Measurements from ENCODE around the gene POU2AF1. TPM values are rescaled to one million over a fixed set of nuclear protein-coding genes. Genes with fewer than 3 reads are reported as not detected.

POU2AF1 gene
- total and polyA plus RNA-seq, 2 experiments from 2014 or later, result not detected

- Histone ChIP-seq H3K4me1 (ENCODE audit: insufficient read depth) (no peaks in the 10 kb centered on the region), H3K4me2 (no peak overlapping the region), H3K4me3 (no peak overlapping the region), H3K36me3 (ENCODE audit: insufficient read depth) (no peaks in the 10 kb centered on the region), H3F3A (replicated peaks; ENCODE audit: low read depth) (no peaks in the 10 kb centered on the region), H3K9me2 (ENCODE audit: insufficient read depth) (peaks cover 12% of the 10 kb centered on the region; the same call in 1 of the 2 replicates), H3K27me3 (ENCODE audit: insufficient read depth) (no peaks in the 10 kb centered on the region), H3K27ac (ENCODE audit: low read depth) (no peak overlapping the region), H3K79me2 (replicated peaks; ENCODE audit: insufficient read depth) (no peaks in the 10 kb centered on the region), H4K20me1 (replicated peaks; ENCODE audit: insufficient read depth) (no peaks in the 10 kb centered on the region), H2AFZ (peak overlapping the region; percentile 65; the same call in 1 of the 2 replicates)
- peak; percentile 97 for TF ChIP-seq ZNF462 (CRISPR knock-in tag; IDR thresholded peaks at IDR 0.05)
- peak; percentile 85 to 100 for TF ChIP-seq CTCF (conservative IDR thresholded peaks at IDR 0.05; ENCODE audit: low read depth in 2 of 2)
- no peak for TF ChIP-seq EZH2 (IDR thresholded peaks at IDR 0.05; ENCODE audit: low read depth, unreplicated experiment)
- 0 out of 2 replicates have a peak, but pooled peaks have one; percentile 61 for TF ChIP-seq ZNF114 (CRISPR knock-in tag; IDR thresholded peaks at IDR 0.05)
- peak; percentile 46; the same call in 1 of the 2 replicates for TF ChIP-seq CREB1 (CRISPR knock-in tag; IDR thresholded peaks at IDR 0.05; ENCODE audit: low read depth)
- peak; percentile 90 for DNase-seq (ENCODE audit: low spot score)
- Mint-ChIP-seq H3K36me3 (ENCODE audit: low read depth) (no peaks in the 10 kb centered on the region), H3K4me3 (no peak overlapping the region), H3K4me1 (peaks cover 2% of the 10 kb centered on the region; the same call in 1 of the 3 replicates), H3K27me3 (ENCODE audit: insufficient read depth, low read depth, poor library complexity) (peaks cover 3% of the 10 kb centered on the region), H3K9me3 (no peaks in the 10 kb centered on the region), H3K27ac (no peak overlapping the region)
- ATAC-seq, result peak; percentile 99
Measured at GRCh38 chr11:111422494-111423249, 43.6 kb upstream of the POU2AF1 start.

Data from GM23338 (cell line).